Kidney capillary endothelial cell (primary cell): ENCODE data around the gene DDX19B.
"Not testable (repeated sequence)": the region's sequence is repeated elsewhere in the genome, so short reads cannot be mapped to it uniquely, and the experiment has no call there.

Experiments
- DNase-seq: peaks from one replicate; pipeline ENCODE4 v3.0.0-alpha.2; 2018; ENCODE audit warnings: low spot score

The DDX19B gene

DNA sequence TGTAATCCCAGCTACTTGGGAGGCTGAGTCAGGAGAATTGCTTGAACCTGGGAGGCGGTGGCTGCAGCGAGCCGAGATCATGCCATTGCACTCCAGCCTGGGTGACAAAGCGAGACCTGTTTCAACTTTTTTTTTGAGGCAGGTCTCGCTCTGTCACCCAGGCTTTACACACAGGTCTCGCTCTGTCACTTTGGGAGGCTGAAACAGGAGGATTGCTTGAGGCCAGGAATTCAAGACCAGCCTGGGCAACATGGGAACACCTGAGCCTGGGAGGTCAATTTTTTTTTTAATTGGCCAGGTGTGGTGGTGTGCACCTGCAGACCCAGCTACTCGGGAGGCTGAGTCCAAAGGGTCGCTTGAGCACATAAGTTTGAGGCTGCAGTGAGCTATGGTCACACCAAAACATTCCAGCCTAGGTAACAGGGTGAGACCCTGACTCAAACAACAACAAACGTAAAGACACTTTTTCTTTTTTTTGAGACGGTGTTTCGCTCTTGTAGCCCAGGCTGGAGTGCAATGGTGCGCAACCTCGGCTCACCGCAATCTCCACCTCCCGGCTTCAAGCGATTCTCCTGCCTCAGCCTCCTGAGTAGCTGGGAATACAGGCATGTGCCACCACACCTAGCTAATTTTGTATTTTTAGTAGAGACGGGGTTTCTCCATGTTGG is 11.5 kb upstream of the DDX19B start:
- DNase-seq, result not testable (repeated sequence)

DNA sequence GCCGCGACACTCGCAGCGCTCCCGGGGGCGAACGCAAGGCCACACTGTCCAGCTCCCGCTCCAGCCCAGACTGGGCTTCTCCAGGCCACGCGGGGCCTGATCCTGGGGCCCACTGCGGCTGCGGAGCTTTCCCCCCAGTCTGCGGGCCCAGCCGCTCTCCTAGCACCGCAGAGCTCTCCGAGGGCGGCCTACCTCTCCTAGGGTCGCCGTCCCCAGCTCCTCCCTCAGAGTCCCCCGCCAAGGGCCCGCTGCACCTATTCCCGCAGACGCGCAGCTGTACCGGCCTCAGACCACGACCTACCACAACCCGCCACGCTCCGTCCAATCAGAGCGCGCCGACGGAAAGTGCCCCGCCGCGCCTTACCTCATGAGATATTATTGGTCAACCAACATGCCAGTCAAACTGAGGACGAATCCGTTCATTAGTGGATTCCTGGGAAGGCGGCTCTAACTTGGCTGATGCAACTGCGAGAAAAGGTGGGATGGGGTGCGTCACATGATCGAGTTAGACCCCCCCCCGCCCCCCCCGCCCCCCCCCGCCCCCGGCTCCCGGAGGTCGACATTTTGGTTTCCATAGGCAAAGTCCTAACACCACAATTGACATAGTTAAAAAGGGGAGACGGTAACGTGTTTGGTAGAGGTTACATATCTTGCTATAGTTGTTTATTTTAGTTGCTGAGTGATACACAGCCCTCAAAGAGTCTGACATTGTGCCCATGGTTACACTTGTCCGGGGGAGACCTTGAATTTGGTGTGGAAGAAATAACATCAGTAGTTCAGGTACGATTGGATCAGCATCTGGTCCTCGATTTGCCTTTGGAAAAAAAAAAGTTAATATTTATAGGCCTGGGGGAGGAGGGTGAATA is 9.5 kb upstream of the DDX19B start, which contains the start of gene AARS1:
Gene AARS1 (minus strand): TSS at position 278 of the 866 bp plus-strand sequence. CDS start 6,743 bp downstream, outside the sequence.
- DNase-seq, result peak; percentile 100

DNA sequence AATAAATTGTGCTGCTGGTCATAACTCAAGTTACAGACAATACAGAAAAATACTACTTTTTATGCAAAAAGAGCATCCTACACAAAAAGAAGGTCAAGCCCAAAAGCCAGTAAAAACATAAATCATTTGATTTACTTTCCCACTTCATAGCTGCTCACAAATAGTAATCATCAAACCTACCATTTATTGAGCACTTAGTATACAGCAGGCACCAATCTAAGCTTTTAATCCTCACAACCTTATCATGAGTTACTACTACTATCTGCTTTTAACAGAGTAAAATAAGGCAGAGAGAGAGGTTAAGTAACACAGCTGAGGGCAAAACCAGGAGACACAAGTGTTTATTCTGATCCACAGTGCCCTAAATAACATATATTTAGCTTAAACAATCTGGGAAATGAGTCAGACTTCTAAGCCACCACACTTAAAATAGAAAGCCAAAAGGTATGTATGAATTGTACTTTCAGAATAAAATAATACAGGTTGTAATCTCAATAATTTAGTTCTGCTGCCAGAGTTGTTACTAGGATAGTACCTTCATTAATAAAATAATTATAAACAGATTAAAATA is 8.0 kb upstream of the DDX19B start:
- peak; percentile 14 for DNase-seq

DNA sequence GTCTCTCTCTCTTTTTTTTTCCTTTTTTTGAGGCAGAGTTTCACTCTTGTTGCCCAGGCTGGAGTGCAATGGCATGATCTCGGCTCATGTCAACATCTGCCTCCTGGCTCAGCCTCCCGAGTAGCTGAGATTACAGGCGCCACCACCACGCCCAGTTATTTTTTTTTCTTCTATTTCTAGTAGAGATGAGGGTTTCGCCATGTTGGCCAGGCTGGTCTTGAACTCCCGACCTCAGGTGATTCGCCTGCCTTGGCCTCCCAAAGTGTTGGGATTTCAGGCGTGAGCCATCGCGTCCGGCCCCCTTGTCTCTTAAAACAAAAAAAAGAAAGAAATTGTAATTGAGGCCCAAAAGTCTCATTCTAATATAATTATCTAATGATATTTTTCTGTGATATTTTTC is 6.8 kb upstream of the DDX19B start:
- not testable (repeated sequence) for DNase-seq

DNA sequence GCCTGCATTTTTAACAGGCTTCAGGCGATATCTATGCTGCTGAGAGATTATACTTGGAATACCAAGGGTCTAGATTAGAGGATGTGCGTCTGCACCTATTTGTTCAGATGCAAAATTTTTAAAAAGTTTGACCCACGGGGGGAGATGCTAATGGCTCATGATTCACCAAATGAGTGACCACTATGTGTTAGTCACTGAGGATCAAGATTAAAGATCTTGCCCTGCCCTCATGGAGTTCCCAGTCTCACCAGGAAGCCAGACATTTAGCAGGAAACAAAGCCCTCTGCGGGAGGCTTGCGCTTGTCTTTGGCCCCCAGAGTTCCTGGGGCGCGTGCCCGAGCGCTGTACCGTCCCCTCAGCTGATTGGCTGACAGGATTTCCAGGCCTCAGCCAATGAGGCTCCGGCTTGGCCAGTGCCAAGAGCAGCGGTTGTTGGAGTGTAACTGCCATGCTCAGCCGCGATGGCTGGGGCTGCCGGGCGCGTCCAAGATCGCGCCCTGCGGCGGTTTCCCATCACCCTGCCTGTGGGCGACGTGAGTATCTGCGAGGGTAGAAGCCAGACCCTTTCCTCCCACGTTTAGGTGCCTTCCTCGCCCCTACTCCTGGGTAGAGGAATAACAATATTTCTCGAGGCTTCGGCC is 4.5 kb upstream of the DDX19B start:
- no peak for DNase-seq

DNA sequence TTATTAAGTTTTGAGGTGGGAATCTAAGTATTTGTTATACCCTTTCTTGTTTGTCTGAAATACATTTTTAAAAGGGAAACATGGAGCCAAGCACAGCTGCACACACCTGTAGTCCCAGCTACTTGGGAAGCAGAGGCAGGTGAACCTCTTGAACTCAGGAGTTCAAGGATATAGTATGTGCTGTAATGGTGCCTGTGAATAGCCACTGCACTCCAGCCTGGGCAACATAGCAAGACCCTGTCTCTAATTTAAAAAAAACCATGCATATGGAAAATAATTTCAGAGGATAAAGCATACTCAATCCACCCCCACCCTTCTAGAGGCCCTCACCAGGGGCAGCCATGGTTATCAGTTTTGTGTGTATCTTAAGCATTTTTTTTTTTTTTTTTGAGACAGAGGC is 3.4 kb upstream of the DDX19B start:
- DNase-seq, result no peak

DNA sequence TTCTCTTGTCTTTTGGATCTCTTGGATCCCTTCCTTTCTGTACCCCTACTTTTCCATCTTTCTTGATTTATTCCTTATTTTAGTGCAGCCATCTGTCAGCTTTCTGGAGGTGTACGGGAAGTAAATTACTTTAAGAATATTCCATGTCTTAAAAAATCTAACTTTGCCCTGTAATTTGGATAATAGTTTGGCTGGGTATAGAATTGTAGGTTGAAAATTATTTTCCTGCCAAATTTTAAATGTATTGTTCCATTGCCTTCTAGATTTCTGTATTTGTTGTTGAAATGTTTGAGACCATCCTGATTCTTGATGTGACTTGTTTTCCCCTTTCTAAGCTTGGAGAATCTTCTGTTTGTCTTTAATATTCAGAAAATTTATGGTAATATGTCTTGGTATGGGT is 2.1 kb downstream of the DDX19B start:
- DNase-seq, result no peak

DNA sequence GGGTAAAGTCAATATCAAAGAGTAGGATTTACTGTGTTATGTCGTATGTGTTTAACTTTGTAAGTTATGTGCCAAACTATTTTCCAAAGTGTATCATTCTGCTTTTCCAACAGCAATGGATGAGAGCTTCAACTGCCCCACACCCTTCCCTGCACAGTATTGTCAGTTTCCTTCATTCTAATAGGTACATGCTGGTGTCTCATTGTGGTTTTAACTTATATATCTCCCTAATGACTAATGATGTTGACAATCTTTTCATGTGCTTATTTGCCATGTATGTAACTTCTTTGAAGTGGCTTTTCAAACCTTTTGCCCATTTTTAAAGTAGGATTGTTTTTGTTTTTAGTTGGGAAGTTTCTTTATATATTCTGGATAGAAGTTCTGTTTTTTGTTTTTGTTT is 3.8 kb downstream of the DDX19B start:
- no peak for DNase-seq

DNA sequence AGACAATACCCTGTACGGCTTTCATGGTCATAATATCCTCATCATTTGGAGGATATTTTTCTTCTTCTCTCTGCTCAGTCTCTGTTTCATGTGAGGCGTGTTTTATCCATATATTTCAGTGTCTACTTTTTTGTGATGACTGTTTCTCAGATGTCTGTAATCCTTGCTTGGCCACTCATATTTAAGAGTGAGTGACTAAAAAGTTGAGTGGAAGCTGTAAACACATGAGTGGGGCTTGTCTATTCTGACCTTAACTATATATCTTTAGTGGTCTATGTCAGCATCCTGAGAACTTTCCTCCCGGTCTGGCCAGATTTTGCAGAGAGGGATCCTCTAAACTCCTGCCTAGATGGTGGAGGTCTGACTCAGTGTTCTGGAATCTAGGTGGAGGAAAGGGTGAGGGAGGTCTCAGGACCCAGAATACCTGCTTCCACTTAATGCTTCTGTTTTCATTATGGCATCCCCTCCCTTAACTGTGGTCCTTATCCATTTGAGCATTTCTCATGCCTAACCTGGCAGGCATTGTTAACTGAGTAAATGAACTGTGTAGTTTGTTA is 6.0 kb downstream of the DDX19B start:
- no peak for DNase-seq

DNA sequence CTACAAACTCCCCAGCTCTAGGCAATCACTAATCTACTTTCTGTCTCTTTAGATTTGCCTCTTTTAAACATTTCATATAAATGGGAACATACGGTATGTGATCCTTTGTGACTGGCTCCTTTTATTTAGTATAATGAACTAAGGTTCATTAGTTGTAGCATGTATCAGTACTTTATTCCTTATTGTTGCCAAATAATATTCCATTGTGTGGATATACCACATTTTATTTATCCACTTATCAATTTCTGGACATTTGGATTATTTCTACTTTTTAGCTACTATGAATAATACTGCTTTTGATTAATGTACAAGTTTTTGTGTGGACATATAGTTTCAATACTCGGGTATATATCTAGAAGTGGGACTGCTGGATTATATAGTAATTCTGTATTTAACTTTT is 7.9 kb downstream of the DDX19B start:
- no peak for DNase-seq

DNA sequence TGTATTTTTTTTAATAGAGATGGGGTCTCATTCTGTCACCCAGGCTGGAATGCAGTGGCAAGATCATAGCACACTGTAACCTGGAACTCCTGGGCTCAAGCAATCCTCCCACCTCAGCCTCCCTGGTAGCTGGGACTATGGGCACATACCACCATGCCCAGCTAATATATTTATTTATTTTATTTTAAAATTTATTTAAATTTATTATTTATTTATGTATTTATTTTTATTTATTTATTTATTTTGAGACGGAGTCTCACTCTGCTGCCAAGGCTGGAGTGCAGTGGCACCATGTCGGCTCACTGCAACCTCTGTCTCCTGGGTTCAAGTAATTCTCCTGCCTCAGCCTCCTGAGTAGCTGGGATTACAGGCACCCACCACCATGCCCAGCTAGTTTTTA is 8.7 kb downstream of the DDX19B start:
- not testable (repeated sequence) for DNase-seq

DNA sequence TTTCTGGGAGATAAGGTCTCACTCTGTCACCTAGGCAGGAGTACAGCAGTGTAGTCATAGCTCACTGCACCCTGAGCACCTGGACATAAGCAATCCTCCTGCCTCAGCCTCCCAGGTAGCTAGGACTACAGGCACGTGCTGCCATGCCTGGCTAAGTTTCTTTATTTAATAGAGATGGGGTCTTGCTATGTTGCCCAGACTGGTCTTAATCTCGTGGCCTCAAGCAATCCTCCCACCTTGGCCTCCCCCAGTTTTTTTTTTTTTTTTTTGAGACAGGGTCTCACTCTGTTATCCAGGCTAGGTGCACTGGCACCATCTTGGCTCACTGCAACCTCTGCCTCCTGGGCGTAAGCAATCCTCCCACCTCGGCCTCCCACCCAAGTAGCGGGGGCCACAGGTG is 21.1 kb downstream of the DDX19B start:
- DNase-seq, result no peak

DNA sequence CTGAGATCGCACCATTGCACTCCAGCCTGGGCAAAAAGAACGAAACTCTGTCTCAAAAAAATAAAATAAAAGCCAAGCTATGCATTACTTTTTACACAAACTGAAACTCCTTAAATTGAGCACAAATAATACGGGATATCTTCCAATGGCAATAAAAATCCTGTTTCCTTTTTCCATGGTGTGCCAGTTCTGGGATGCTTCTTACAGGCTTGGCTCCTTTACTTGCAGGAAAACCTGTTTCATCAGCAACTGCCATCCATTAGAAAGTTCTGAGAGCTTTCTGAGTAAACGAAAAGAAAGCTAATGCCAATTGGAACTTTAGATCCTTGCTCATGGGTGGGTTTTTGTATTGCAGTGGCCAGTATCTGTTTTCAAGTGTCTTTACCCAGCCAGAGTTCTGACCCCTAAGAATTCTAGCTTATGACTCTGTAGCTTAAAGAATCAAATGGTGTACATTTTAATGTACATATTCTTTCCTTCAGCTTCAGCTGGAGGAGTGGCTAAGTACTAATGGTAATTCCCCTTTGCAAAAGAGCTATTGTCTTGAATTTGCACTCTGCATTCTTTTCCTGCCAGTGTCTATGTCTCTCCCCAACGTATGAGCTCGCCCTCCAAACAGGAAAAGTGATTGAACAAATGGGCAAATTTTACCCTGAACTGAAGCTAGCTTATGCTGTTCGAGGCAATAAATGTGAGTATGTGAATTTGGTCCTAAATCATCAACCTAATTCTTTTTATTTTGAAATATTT is 26.2 kb downstream of the DDX19B start:
- no peak for DNase-seq

DNA sequence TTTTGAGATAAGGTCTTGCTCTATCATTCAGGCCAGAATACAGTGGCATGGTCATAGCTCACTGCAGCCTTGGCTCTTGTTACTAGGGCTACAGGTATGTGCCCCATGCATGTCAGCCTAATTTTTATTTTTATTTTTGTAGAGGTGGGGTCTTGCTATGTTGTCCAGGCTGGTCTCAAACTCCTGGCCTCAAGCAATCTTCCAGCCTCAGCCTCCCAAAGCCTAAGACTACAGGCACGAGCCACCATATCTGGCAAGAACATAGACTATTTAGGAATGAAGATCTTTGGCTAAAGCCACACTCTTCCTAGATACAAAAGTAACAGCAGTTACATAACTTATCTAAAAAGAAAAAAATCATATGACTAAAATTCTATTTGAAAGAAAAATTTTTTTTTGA is 32.1 kb downstream of the DDX19B start:
- DNase-seq, result no peak

DNA sequence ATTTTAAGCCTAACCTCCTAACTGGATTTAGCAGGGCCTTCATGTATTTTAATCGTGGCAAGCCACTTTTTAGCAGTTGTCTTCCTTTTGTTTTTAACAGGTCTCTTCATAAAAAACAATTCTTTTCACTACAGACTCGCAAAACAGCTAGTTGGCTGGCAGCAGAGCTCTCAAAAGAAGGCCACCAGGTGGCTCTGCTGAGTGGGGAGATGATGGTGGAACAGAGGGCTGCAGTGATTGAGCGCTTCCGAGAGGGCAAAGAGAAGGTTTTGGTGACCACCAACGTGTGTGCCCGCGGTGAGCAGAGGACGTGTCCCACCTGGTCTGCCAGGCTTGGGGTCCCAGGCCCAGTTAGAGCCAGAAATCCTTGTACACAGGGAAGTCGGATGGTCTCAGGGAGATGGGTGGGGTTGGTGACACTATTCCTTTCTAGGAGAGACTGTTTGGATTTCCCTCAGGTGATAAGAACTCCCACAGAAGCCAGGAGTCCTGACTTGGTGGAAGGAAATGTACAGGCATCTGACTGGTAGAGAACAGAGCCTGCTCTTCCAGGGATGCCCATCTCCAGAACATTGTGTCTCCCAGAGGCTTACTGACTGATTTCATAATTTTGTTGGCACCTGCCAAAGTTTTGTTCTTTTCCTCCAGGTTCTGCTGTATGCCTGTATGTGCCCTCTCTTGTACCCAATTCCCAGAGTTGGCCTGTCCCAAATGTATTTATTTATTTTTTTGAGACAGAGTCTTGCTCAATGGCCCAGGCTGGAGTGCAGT is 32.8 kb downstream of the DDX19B start:
- no peak for DNase-seq

DNA sequence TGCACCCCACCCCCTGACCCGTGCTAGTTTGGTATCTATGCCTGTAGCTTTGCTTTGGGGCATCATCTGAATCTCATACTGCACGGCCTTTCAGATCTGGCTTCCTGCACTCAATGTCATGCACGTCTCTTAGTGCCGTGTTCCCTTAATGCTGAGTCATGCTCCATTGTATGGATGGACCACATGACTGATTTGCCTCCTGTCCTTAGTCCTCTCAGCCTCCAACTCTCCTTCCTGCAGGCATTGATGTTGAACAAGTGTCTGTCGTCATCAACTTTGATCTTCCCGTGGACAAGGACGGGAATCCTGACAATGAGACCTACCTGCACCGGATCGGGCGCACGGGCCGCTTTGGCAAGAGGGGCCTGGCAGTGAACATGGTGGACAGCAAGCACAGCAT is 33.7 kb downstream of the DDX19B start:
- DNase-seq, result not testable (repeated sequence)

DNA sequence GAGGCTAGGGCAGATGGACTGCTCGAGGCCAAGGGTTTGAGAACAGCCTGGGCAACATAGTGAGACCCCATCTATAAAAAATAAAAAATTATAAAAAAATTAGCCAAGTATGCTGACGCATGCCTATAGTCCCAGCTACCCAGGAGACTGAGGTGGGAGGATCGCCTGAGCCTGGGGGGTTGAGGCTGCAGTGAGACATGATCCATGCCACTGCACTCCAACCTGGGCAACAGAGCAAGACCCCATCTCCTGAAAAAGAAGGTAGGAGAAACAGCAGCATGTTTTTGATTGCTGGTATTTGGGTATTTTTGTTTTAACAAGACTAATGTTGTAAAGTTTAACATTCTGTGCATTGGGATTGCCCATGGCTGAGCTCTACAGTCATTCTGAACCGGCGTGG is 38.8 kb downstream of the DDX19B start:
- DNase-seq, result no peak

DNA sequence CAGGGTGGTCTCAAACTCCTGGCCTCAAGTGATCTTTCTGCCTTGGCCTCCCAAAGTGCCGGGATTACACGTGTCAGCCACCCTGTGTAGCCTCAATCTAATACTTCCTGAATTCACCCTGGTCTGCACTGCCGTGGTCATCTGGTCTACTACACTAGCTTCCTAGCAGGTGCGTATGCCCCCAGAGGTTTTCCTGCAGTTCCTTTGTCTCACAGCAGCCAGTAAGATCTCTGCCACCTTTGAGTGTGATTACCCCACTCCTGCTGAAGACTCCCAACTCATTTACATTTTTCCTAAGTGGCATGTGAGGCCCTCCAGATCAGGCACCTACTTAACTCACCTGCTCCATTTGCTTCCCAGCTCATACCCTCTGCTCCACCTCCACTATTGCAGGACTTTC is 42.6 kb downstream of the DDX19B start:
- DNase-seq, result no peak

DNA sequence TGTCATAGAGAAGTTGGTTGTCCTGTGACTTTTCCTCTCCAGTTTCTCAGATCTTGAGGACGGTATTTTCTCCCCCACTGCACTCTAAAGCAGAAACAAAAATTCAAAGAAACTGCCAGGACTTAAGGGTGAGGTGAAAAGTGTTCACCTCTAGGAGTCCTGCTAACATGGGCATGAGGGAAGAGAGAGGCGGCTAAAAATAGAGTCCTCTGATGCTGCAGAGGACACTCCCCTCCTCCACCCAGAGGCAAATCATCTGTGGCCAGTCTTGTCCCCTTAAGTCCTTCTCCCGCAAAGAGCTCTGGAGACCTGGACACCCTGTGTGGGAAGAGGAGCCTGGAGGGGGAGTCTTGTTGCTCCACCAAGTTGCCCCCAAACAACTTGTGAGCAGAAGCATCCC is 43.0 kb downstream of the DDX19B start:
- no peak for DNase-seq

DNA sequence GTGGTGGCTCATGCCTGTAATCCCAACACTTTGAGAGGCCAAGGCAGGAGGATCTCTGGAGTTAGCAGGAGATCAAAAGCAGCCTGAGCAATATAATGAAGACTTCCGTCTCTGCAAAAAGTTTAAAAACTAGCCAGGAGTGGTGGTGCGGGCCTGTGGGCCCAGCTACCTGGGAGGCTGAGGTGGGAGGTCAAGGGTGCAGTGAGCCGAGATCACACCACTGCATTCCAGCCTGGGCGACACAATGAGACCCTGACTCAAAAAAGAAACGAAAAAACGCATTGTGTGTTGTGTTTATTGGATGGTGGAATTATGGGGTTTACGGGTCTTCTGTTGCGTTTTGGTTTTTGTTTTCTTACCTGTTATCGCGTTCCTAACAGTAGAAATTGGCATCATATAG is 46.9 kb downstream of the DDX19B start:
- no peak for DNase-seq

DNA sequence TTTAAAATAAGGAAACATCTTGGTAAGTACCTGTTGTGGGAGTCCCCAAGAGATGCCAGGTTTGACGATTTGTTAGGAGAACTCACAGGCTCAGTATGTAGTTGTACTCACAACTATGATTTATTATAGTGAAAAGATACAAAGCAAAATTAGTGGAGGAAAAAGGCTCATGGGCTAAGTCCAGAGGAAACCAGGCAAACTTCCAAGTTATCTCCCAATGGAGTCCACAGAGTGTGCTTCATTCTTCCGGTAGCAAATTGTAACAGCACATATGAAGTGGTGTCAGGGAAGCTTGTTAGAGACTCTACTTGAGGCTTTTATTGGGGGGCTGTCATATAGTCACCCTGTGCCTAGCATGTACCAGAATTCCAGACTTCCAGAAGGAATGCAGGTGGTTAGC is 50.0 kb downstream of the DDX19B start:
- DNase-seq, result no peak
